HT-29 (cell line): ENCODE data around the gene PITPNM1. TPM values are rescaled to one million over a fixed set of nuclear protein-coding genes. Genes with fewer than 3 reads are reported as not detected.

ENCODE experiments used
- small RNA-seq: library from RNA; depleted of rRNA; stranded (forward); fragments of <200 nt; gene quantifications from one replicate; pipeline ENCODE3, GENCODE V24; 2014
- total RNA-seq: library from RNA; depleted of rRNA; stranded (reverse); fragments of >200 nt; shearing (Covaris generic); gene quantifications from 2 replicates; pipeline ENCODE4 v1.2.3, GENCODE V29; 2014; rRNA removed

PITPNM1 gene
- total RNA-seq, 1 experiment from 2014 or later = 60.8 TPM

Small RNAs within 50 kb of the gene (small RNA-seq; reads per million reads assigned to genes)
- gene MIR6752 = not detected

Other genes starting within 250 kb of the PITPNM1 start
- 270 and 294 TPM in 2 replicates for gene GRK2, start 238.9 kb downstream of the PITPNM1 start, total RNA-seq
- 100 and 107 TPM in 2 replicates for gene ANKRD13D, start 216.1 kb downstream of the PITPNM1 start, total RNA-seq
- 180 TPM in 2 replicates for gene SSH3, start 201.8 kb downstream of the PITPNM1 start, total RNA-seq
- gene POLD4, start 151.8 kb downstream of the PITPNM1 start, total RNA-seq = 137 and 138 TPM in 2 replicates
- gene CLCF1, start 131.8 kb downstream of the PITPNM1 start, total RNA-seq = 25.5 and 29.7 TPM in 2 replicates
- gene RAD9A, start 113.4 kb downstream of the PITPNM1 start, total RNA-seq = 35.2 and 38.4 TPM in 2 replicates
- gene PPP1CA, start 103.5 kb downstream of the PITPNM1 start, total RNA-seq = 610 and 631 TPM in 2 replicates
- gene TBC1D10C, start 101.3 kb downstream of the PITPNM1 start, total RNA-seq = 0.15 TPM in 1 of 2 replicates, not detected in the other
- 0.70 and 0.76 TPM in 2 replicates for gene CARNS1, start 89.7 kb downstream of the PITPNM1 start, total RNA-seq
- gene RPS6KB2, start 76.9 kb downstream of the PITPNM1 start, total RNA-seq = 125 and 137 TPM in 2 replicates
- gene PTPRCAP, start 67.7 kb downstream of the PITPNM1 start, total RNA-seq = 1.9 and 4.0 TPM in 2 replicates
- 357 and 366 TPM in 2 replicates for gene CORO1B, start 61.9 kb downstream of the PITPNM1 start, total RNA-seq
- 0.34 TPM in 1 of 2 replicates, not detected in the other for gene GPR152, start 52.6 kb downstream of the PITPNM1 start, total RNA-seq
- gene CABP4, start 50.0 kb downstream of the PITPNM1 start, total RNA-seq = 11.8 and 16.2 TPM in 2 replicates
- 42.5 and 67.7 TPM in 2 replicates for gene TMEM134, start 36.1 kb downstream of the PITPNM1 start, total RNA-seq
- gene AIP, start 22.3 kb downstream of the PITPNM1 start, total RNA-seq = 149 and 151 TPM in 2 replicates
- gene CDK2AP2, start 2.8 kb upstream of the PITPNM1 start, total RNA-seq = 99.2 and 102 TPM in 2 replicates
- gene CABP2, start 18.1 kb upstream of the PITPNM1 start, total RNA-seq = not detected in 2 replicates
- 2,847 and 3,158 TPM in 2 replicates for gene GSTP1, start 78.4 kb upstream of the PITPNM1 start, total RNA-seq
- gene NDUFV1, start 101.6 kb upstream of the PITPNM1 start, total RNA-seq = 384 and 431 TPM in 2 replicates
- gene NUDT8, start 124.6 kb upstream of the PITPNM1 start, total RNA-seq = 60.0 and 72.9 TPM in 2 replicates
- 2.2 and 5.4 TPM in 2 replicates for gene TBX10, start 134.4 kb upstream of the PITPNM1 start, total RNA-seq
- gene ACY3, start 145.4 kb upstream of the PITPNM1 start, total RNA-seq = 2.0 and 7.3 TPM in 2 replicates
- gene ALDH3B2, start 169.3 kb upstream of the PITPNM1 start, total RNA-seq = 1.1 TPM in 1 of 2 replicates, not detected in the other